Thyroid gland (tissue), 4 donors: ENCODE data around the gene TMEM222. TPM values are rescaled to one million over a fixed set of nuclear protein-coding genes. Genes with fewer than 3 reads are reported as not detected.

Experiments
- DNase-seq, 2 donors: peaks; one replicate each; pipeline ENCODE4 v3.0.0-alpha.2; 2019
- H3K27ac ChIP-seq, 3 donors: fragments of 200-600 bp; sonication (generic); 1 replicate in 2 of 3; 2 replicates in 1 of 3; pipeline ENCODE4 v1.5.1; 2016 to 2019; ENCODE audit warnings: mild to moderate bottlenecking in 1 of 3, moderate library complexity in 1 of 3
- H3K27me3 ChIP-seq: fragments of 200-600 bp; sonication (generic); one replicate; pipeline ENCODE4 v1.5.1; 2019
- H3K36me3 ChIP-seq, 2 donors: fragments of 200-600 bp; sonication (generic); one replicate each; pipeline ENCODE4 v1.5.1; 2016 to 2019
- H3K4me1 ChIP-seq, 2 donors: fragments of 200-600 bp; sonication (generic); one replicate each; pipeline ENCODE4 v1.5.1; 2017 to 2019
- H3K4me3 ChIP-seq, 3 donors: fragments of 200-600 bp; sonication (generic); replicated peaks in 1 of 3; 1 replicate in 2 of 3; 2 replicates in 1 of 3; pipeline ENCODE4 v1.5.1; 2016; ENCODE audit warnings: mild to moderate bottlenecking in 1 of 3
- H3K9me3 ChIP-seq: fragments of 200-600 bp; sonication (generic); one replicate; pipeline ENCODE4 v1.5.1; 2017
- CTCF ChIP-seq, 6 experiments: fragments of 200-600 bp in 3 of 6; fragments of 450-650 bp in 3 of 6; sonication (generic) in 3 of 6; IDR thresholded peaks; one replicate each; pipeline ENCODE4 v1.5.1; 2016 to 2019; ENCODE audit warnings: antibody characterized with exemption in 6 of 6, mild to moderate bottlenecking in 2 of 6, inconsistent platforms in 1 of 6, moderate library complexity in 1 of 6
- POLR2A ChIP-seq, 2 donors: fragments of 450-650 bp; IDR thresholded peaks; one replicate each; pipeline ENCODE4 v1.6.1; 2017; ENCODE audit warnings: antibody characterized with exemption in 2 of 2, mild to moderate bottlenecking in 2 of 2, moderate library complexity in 1 of 2
- WGBS, 2 donors: methylation state at CpG; one replicate each; pipeline ENCODE4 v1.1.5; 2017; 5-methylcytosine and 5-hydroxymethylcytosine counted together
- intact Hi-C: fragments of 100-400 bp; cut with DNase I; formaldehyde crosslinking; loops from one replicate; pipeline ENCODE4 v1.15.1; 2023
- total RNA-seq, 4 donors: library from RNA; depleted of rRNA; stranded (reverse); fragments of >200 nt; gene quantifications; one replicate each; pipeline ENCODE4 v1.2.3, GENCODE V29; 2016

TMEM222 gene
- total RNA-seq, 4 donors from 2014 or later: 22.7 to 46.0 (median 30.9) TPM

- Histone ChIP-seq H3K4me3 (no peak overlapping the region), H3K27ac (no peak overlapping the region), H3K36me3 (peaks cover 42 to 46% of the 10 kb centered on the region in 2 donors), H3K9me3 (no peaks in the 10 kb centered on the region), H3K27me3 (no peaks in the 10 kb centered on the region), H3K4me1 (peaks cover 0 to 22% of the 10 kb centered on the region in 2 donors)
- intact Hi-C loops: no loop called here
- TF ChIP-seq CTCF (IDR thresholded peaks at IDR 0.05) (peak; percentile 30 to 80 (median 46)), POLR2A (IDR thresholded peaks at IDR 0.05) (no peak)
- WGBS, 2 donors: 0 to 34% methylated on average over 6 to 9 of the region's 10 CpGs
- peak; percentile 58 to 71 for DNase-seq
Observed at GRCh38 chr1:27296773-27297291, 25.1 kb upstream of the TMEM222 start.

GRCh38 chr1:27297903-27298302, 24.1 kb upstream of the TMEM222 start:
- intact Hi-C loops: no loop called here
- Histone ChIP-seq H3K9me3 (no peaks in the 10 kb centered on the region), H3K27me3 (no peaks in the 10 kb centered on the region), H3K27ac (peak overlapping the region in 1 of 3 donors; percentile 61), H3K4me3 (no peak overlapping the region), H3K4me1 (peaks cover 0 to 22% of the 10 kb centered on the region in 2 donors), H3K36me3 (peaks cover 42 to 48% of the 10 kb centered on the region in 2 donors)
- TF ChIP-seq POLR2A (IDR thresholded peaks at IDR 0.05) (no peak), CTCF (IDR thresholded peaks at IDR 0.05) (no peak)
- DNase-seq: no peak
- 96 to 98% methylated on average over 3 of the region's 3 CpGs for WGBS, 2 donors

GRCh38 chr1:27298632-27299384, 23.2 kb upstream of the TMEM222 start:
- TF ChIP-seq CTCF (IDR thresholded peaks at IDR 0.05) (no peak), POLR2A (IDR thresholded peaks at IDR 0.05) (no peak)
- Histone ChIP-seq H3K27ac (peak overlapping the region in 1 of 3 donors; percentile 61), H3K36me3 (peaks cover 46 to 48% of the 10 kb centered on the region in 2 donors), H3K4me1 (peaks cover 0 to 22% of the 10 kb centered on the region in 2 donors), H3K27me3 (no peaks in the 10 kb centered on the region), H3K4me3 (no peak overlapping the region), H3K9me3 (no peaks in the 10 kb centered on the region)
- no peak for DNase-seq
- WGBS, 2 donors: 83 to 86% methylated on average over 3 to 6 of the region's 8 CpGs
- intact Hi-C loops: no loop called here

GRCh38 chr1:27299385-27300271, 22.3 kb upstream of the TMEM222 start:
- Histone ChIP-seq H3K4me3 (no peak overlapping the region), H3K36me3 (peaks cover 38 to 41% of the 10 kb centered on the region in 2 donors), H3K27ac (peak overlapping the region in 1 of 3 donors; percentile 61), H3K4me1 (peaks cover 0 to 22% of the 10 kb centered on the region in 2 donors), H3K27me3 (no peaks in the 10 kb centered on the region), H3K9me3 (no peaks in the 10 kb centered on the region)
- intact Hi-C loops: loop anchor here (2.0 kb wide), 1 partner anchor 87 kb away; no protein-coding TSS in a partner anchor
- TF ChIP-seq POLR2A (IDR thresholded peaks at IDR 0.05) (no peak), CTCF (IDR thresholded peaks at IDR 0.05) (no peak)
- DNase-seq: peak in 1 of 2 donors; percentile 12
- 71 to 77% methylated on average over 9 to 14 of the region's 14 CpGs for WGBS, 2 donors
